K562 (cell line): ENCODE results near the gene WDR86. TPM values are rescaled to one million over a fixed set of nuclear protein-coding genes. Genes with fewer than 3 reads are reported as not detected.

Experiments
- ATAC-seq: fragments of 200-7000 bp; cut with Tn5 transposase; 3 replicates; pipeline ENCODE4 v1.9.1; 2020; ENCODE audit warnings: moderate library complexity
- BruUV-seq: library from RNA; stranded (reverse); fragments of 400-500 nt; replicated peaks from 2 replicates; lab custom pipeline; 2021; lab: Mats Ljungman, UMichigan
- CTCF ChIA-PET: fragments of 300-600 bp; formaldehyde crosslinking; extraction: SDS; loops from one replicate; lab custom pipeline; 2021; ENCODE audit warnings: low intra/inter-chr PET ratio; lab: Yijun Ruan, JAX
- POLR2A ChIA-PET: fragments of 300-600, 350-650 bp; sonication (Branson Sonifier 250); formaldehyde crosslinking; extraction: SDS; loops from one replicate; lab custom pipeline; 2021; ENCODE audit warnings: antibody characterized with exemption, inconsistent platforms; lab: Yijun Ruan, JAX
- DNase-seq, 4 experiments: peaks; one replicate each; pipeline versions ENCODE4 v3.0.0 to v3.0.0-alpha.2; 2011 to 2018; ENCODE audit warnings: low spot score in 3 of 4, mixed read lengths in 3 of 4; ENCODE audit errors: extremely low read depth in 1 of 4
- FAIRE-seq: peaks from 2 replicates; lab custom pipeline; 2011; peaks lifted over from hg19 to GRCh38; lab: Jason Lieb, UNC
- H2AFZ ChIP-seq: 2 replicates; pipeline ENCODE4 v1.6.0; 2011; ENCODE audit warnings: low read depth, low read length, control low read depth, inconsistent platforms
- H3K27ac ChIP-seq: fragments of 200-600 bp; 3 replicates; pipeline ENCODE4 v1.8.0; 2011; ENCODE audit warnings: low read depth, mild to moderate bottlenecking, control low read depth, inconsistent platforms, low read length, moderate library complexity, mixed read lengths; ENCODE audit errors: extremely low read depth
- H3K27me3 ChIP-seq, 2 experiments: fragments of 300-600 bp in 1 of 2; 2 replicates in 1 of 2; 3 replicates in 1 of 2; pipeline versions ENCODE4 v1.6.0 to v1.8.0; 2011; ENCODE audit warnings: inconsistent platforms in 2 of 2, low read length in 2 of 2, mild to moderate bottlenecking in 1 of 2, mixed read lengths in 1 of 2, moderate library complexity in 1 of 2; ENCODE audit not compliant: control insufficient read depth in 2 of 2, insufficient read depth in 2 of 2
- H3K36me3 ChIP-seq: fragments of 300-600 bp; 3 replicates; pipeline ENCODE4 v1.8.0; 2011; ENCODE audit warnings: mild to moderate bottlenecking, low read length, inconsistent platforms; ENCODE audit not compliant: control insufficient read depth, insufficient read depth
- H3K4me1 ChIP-seq, 2 experiments: fragments of 200-600 bp in 1 of 2; replicated peaks in 1 of 2; 2 replicates in 1 of 2; 3 replicates in 1 of 2; pipeline versions ENCODE4 v1.5.1 to v1.8.0; 2011; ENCODE audit warnings: inconsistent platforms in 2 of 2, low read length in 2 of 2, mild to moderate bottlenecking in 1 of 2, mixed read lengths in 1 of 2, moderate library complexity in 1 of 2; ENCODE audit not compliant: control insufficient read depth in 2 of 2, insufficient read depth in 2 of 2
- H3K4me2 ChIP-seq: 2 replicates; pipeline ENCODE4 v1.6.1; 2011; ENCODE audit warnings: low read length, control low read depth, inconsistent platforms, mixed read lengths; ENCODE audit not compliant: insufficient read depth
- H3K4me3 ChIP-seq: fragments of 200-600 bp; sonication (generic), shearing (Covaris generic); 2 replicates; pipeline ENCODE4 v1.5.1; 2016; ENCODE audit warnings: control low read depth, inconsistent platforms
- H3K79me2 ChIP-seq: fragments of 200-600 bp; 3 replicates; pipeline ENCODE4 v1.8.0; 2011; ENCODE audit warnings: low read length, inconsistent platforms; ENCODE audit not compliant: control insufficient read depth, insufficient read depth
- H3K9ac ChIP-seq, 2 experiments: 2 replicates each; pipeline versions ENCODE4 v1.6.0 to v1.6.1; 2011; ENCODE audit warnings: low read depth in 2 of 2, low read length in 2 of 2, control low read depth in 1 of 2, inconsistent platforms in 1 of 2, mild to moderate bottlenecking in 1 of 2, mixed read lengths in 1 of 2; ENCODE audit not compliant: insufficient read depth in 1 of 2
- H3K9me1 ChIP-seq: one replicate; pipeline ENCODE4 v1.6.0; 2011; ENCODE audit warnings: inconsistent platforms, mild to moderate bottlenecking, low read length, moderate library complexity; ENCODE audit not compliant: control insufficient read depth, insufficient read depth
- H3K9me3 ChIP-seq: replicated peaks from 2 replicates; pipeline ENCODE4 v1.5.1; 2011; ENCODE audit warnings: low read depth, low read length, inconsistent platforms; ENCODE audit not compliant: control insufficient read depth, insufficient read depth
- H4K20me1 ChIP-seq: replicated peaks from 2 replicates; pipeline ENCODE4 v1.6.1; 2011; ENCODE audit warnings: low read length, inconsistent platforms, mixed read lengths; ENCODE audit not compliant: control insufficient read depth, insufficient read depth
- BHLHE40 ChIP-seq: IDR thresholded peaks from 2 replicates; pipeline ENCODE4 v1.6.1; 2011; ENCODE audit warnings: low read length, improper control_type of control experiment
- CSDE1 ChIP-seq, 2 experiments: fragments of 450-650 bp; IDR thresholded peaks; 2 replicates each; pipeline ENCODE4 v1.6.1; 2016; ENCODE audit warnings: mild to moderate bottlenecking in 1 of 2
- DIDO1 ChIP-seq: fragments of 450-650 bp; IDR thresholded peaks from 2 replicates; pipeline ENCODE4 v1.6.1; 2016; ENCODE audit warnings: low read depth, missing biosample characterization, missing genetic modification characterization
- IRF1 ChIP-seq: sonication (generic); formaldehyde crosslinking; IDR thresholded peaks from 2 replicates; pipeline ENCODE4 v1.8.0; 2022; ENCODE audit warnings: missing genetic modification reagents, mild to moderate bottlenecking, borderline replicate concordance
- PTRF ChIP-seq: fragments of 450-650 bp; IDR thresholded peaks from 2 replicates; pipeline ENCODE4 v1.6.1; 2016; ENCODE audit warnings: mild to moderate bottlenecking, missing genetic modification characterization, missing compliant biosample characterization
- TFAP4 ChIP-seq: sonication (generic); formaldehyde crosslinking; IDR thresholded peaks from 2 replicates; pipeline ENCODE4 v1.8.0; 2022; ENCODE audit warnings: missing genetic modification reagents, mild to moderate bottlenecking, moderate library complexity, borderline replicate concordance
- ZHX1 ChIP-seq: fragments of 150-350 bp; conservative IDR thresholded peaks from 2 replicates; pipeline ENCODE4 v1.6.1; 2014; ENCODE audit warnings: low read length
- ZNF174 ChIP-seq: fragments of 250-450 bp; sonication (Bioruptor Pico); IDR thresholded peaks from 2 replicates; pipeline ENCODE4 v1.4.0; 2020; ENCODE audit warnings: mild to moderate bottlenecking
- ZNF57 ChIP-seq: fragments of 450-650 bp; formaldehyde crosslinking; IDR thresholded peaks from 2 replicates; pipeline ENCODE4 v1.4.0; 2020; ENCODE audit warnings: mild to moderate bottlenecking, moderate library complexity
- WGBS: fragments of 100-300 bp; shearing (Covaris generic); methylation state at CpG from one replicate; pipeline ENCODE4 v1.1.6; 2016; ENCODE audit warnings: low coverage, mixed read lengths; ENCODE audit not compliant: insufficient coverage; ENCODE audit errors: missing lambda C conversion rate; 5-methylcytosine and 5-hydroxymethylcytosine counted together
- in situ Hi-C: fragments of 300-500 bp; cut with MboI; formaldehyde crosslinking; loops from 4 replicates; pipeline ENCODE4 v1.15.0; 2018; ENCODE audit warnings: inconsistent platforms, mixed read lengths
- intact Hi-C: fragments of 100-400 bp; cut with micrococcal nuclease; formaldehyde crosslinking; loops from 2 replicates; pipeline ENCODE4 v1.14.2; 2022
- polyA plus RNA-seq, 8 experiments: library from polyadenylated mRNA; depleted of rRNA in 4 of 8; stranded (reverse) in 5 of 8; unstranded in 3 of 8; fragments of >200 nt; fragmentation: Nextera tagmentation in 2 of 8; fragmentation: Illumina TruSeq in 1 of 8; extraction: Ambion mirVana in 2 of 8; extraction: Trizol in 1 of 8; gene quantifications; 2 replicates each; pipeline versions ENCODE4 v1.2.1 to v1.2.3, GENCODE V29; 2011 to 2014; ENCODE audit warnings: inconsistent platforms in 1 of 8, missing spikeins in 1 of 8
- total RNA-seq, 7 experiments: library from RNA; depleted of rRNA in 6 of 7; stranded (reverse); fragments of >200 nt in 6 of 7; fragmentation: Illumina TruSeq in 2 of 7; extraction: Trizol in 2 of 7; gene quantifications; 2 replicates each; pipeline versions ENCODE4 v1.2.1 to v1.2.3, GENCODE V29; 2011 to 2021; ENCODE audit warnings: low replicate concordance in 1 of 7
- TF ChIP-seq, protein P1 (sequence below): fragments of 450-650 bp; formaldehyde crosslinking; IDR thresholded peaks from 2 replicates; pipeline ENCODE4 v1.4.0; 2020; ENCODE audit warnings: mild to moderate bottlenecking, moderate library complexity

WDR86 gene
- total and polyA plus RNA-seq, 9 of the 15 experiments (the other 6 are each of a cell fraction or from before 2014, with no cell fraction given) = 0.24 TPM; not detected in 8

- TF ChIP-seq, protein P1, sequence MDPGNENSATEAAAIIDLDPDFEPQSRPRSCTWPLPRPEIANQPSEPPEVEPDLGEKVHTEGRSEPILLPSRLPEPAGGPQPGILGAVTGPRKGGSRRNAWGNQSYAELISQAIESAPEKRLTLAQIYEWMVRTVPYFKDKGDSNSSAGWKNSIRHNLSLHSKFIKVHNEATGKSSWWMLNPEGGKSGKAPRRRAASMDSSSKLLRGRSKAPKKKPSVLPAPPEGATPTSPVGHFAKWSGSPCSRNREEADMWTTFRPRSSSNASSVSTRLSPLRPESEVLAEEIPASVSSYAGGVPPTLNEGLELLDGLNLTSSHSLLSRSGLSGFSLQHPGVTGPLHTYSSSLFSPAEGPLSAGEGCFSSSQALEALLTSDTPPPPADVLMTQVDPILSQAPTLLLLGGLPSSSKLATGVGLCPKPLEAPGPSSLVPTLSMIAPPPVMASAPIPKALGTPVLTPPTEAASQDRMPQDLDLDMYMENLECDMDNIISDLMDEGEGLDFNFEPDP (CRISPR knock-in tag) = no peak
- TF ChIP-seq ZHX1 (no peak), ZNF174 (CRISPR knock-in tag) (no peak)
Measured at GRCh38 chr7:151400626-151401315, 9.1 kb downstream of the WDR86 start (continued).

DNA sequence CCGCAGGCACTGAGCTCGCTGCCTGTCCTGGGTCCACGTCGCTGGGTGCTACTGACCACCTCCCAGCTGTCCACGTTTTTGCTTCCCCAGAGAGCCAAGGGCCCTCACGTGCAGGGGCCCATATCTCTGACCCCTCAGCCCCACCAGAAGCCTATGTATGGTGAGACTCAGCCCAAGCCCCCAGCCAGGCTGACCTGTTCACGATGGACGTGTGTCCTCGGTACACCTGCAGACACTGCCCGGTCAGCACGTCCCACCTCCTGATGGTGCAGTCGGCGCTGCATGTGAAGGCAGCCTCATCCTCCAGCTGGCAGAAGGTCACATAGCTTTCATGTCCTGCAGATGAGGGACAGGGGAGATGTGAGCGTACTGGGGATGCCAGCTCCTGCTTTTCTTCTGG is 9.9 kb downstream of the WDR86 start:
- in situ Hi-C loops = no loop called here
- Histone ChIP-seq H3K4me3 (no peak overlapping the region), H3K36me3 (no peaks in the 10 kb centered on the region), H3K4me1 (peaks cover 34 to 53% of the 10 kb centered on the region in 2 experiments), H3K79me2 (no peaks in the 10 kb centered on the region), H3K27me3 (no peaks in the 10 kb centered on the region; a peak in 1 of 5 replicates), H3K4me2 (no peak overlapping the region), H3K9ac (no peak overlapping the region; a peak in 1 of 4 replicates), H4K20me1 (no peaks in the 10 kb centered on the region), H3K27ac (no peak overlapping the region), H3K9me3 (peaks cover 9% of the 10 kb centered on the region), H2AFZ (no peak overlapping the region), H3K9me1 (no peaks in the 10 kb centered on the region)
- ChIA-PET CTCF (no interaction called here), POLR2A (interaction anchor here (0.6 to 1.6 kb wide), 8 partner anchors 10 to 141 kb away, joined by 3 to 5 read pairs (median 3); partner anchors contain the start of gene WDR86)
- ATAC-seq (no peak), FAIRE-seq (no peak), DNase-seq (no peak)
- TF ChIP-seq BHLHE40 = 0 out of 2 replicates have a peak, but pooled peaks have one; percentile 10
- TF ChIP-seq ZNF57 (CRISPR knock-in tag) = no peak
- no peak for TF ChIP-seq IRF1 (CRISPR knock-in tag)
- TF ChIP-seq CSDE1 (IDR thresholded peaks at IDR 0.05) = no peak
- no peak for TF ChIP-seq DIDO1
- no peak for TF ChIP-seq PTRF (tag)
- TF ChIP-seq TFAP4 (CRISPR knock-in tag) = 0 out of 2 replicates have a peak, but pooled peaks have one; percentile 12
- 47% methylated on average over 14 of the region's 14 CpGs for WGBS
- intact Hi-C loops = loop anchor here (10.0 kb wide), 1 partner anchor 45 kb away; the partner anchor contains the start of gene CRYGN
- no TSS peak for BruUV-seq
